GM11168 (cell line): ENCODE measurements around the gene N4BP2L2.

Source experiments
- in situ Hi-C: fragments of 300-500 bp; cut with MboI; formaldehyde crosslinking; loops from one replicate; pipeline ENCODE4 v1.12.0; 2022; ENCODE audit warnings: low sequenced_read_pairs; ENCODE audit not compliant: unreplicated experiment

N4BP2L2 gene

DNA sequence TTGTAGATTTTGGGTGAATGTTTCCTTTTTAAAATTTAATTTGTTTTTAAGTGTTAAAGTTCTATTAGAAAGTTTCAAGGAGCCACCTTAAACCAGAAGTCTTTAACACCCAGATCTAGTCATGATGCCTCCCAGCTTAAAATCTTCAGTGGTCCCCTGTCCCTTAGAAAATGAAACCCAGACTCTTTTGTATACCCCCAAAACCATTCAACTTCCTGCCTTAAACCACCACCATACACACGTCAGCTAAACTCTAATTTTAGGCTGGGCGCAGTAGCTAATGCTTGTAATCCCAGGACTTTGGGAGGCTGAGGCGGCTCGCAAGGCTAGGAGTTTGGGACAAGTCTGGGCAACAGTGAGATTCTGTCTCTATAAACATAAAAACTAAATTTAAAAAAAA, 148.5 kb downstream of the N4BP2L2 start:
- in situ Hi-C loops = no loop called here

DNA sequence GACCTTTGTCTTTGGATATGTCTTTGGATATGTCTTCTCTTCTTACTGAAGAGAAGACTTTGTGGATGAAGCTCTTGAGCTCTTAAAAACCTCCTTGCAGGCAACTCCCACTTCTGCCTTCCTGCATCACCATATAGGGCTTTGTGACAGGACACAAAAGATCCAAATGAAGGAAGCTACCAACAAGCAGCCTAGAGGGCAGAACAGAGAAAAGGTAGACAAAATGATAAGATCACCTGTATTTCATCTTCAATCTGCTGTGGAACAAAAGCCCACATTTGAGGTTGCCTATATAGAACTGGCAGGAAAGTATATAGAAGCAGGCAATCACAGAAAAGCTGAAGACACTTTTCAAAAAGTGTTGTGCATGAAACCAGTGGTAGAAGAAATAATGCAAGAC, 153.2 kb downstream of the N4BP2L2 start:
- in situ Hi-C loops = loop anchor here (10.0 kb wide), 1 partner anchor 199 kb away; the partner anchor contains the start of gene PDS5B

DNA sequence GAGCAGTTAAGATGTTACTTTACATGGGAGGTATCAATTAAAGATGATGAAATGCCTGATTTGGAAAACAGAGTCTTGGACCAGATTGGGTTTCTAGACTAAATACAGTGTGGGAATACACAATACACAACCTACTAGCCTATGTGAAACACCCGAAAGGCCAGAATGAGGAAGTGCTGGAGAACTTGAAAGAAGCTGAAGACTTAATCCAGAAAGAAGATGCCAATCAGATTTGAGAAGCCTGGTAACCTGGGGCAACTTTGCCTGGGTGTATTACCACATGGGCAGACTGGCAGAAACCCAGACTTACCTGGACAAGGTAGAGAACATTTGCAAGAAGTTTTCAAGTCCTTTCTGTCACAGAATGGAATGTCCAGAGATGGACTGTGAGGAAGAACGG, 153.9 kb downstream of the N4BP2L2 start:
- in situ Hi-C loops = loop anchor here (10.0 kb wide), 1 partner anchor 200 kb away; the partner anchor contains the start of gene PDS5B

GRCh38 chr13:32383836-32384618, 154.6 kb downstream of the N4BP2L2 start:
- in situ Hi-C loops = loop anchor here (10.0 kb wide), 1 partner anchor 201 kb away; the partner anchor contains the start of gene PDS5B
